ENCODE data around the gene MAPK8IP1.

The MAPK8IP1 gene

DNA sequence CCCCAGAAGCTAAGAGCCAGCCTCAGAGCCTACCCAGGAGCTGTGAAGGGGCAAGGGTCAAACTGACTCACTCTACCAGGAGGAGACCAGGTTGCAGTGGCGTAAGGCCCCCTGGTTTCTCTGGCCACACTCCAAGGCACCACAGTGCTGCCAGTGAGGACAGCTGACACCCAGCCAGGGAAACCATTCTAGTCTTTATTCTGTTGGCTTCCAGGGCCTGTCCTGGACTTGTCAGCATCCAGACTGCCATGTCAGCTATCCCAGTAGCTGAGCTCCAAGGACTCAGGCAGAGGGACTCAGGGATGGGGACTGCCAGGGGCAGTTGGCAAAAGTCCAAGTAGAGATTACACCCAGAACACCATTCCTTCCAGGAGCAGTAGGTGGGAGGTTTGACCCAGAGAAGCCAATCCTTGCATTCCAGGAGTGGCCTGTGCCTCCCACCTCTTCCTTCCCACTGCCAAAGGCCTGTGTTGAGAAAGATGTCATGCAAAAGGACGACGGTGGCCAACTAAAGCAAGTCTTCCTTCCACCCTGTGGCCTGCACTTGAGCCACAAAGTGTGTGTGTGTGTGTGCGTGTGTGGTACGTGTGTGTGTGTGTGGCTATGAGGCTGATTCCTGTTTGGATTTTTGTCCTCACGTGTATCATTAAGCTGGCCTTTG, 3.6 kb upstream of the MAPK8IP1 start:
- TF ChIP-seq, protein P1, sequence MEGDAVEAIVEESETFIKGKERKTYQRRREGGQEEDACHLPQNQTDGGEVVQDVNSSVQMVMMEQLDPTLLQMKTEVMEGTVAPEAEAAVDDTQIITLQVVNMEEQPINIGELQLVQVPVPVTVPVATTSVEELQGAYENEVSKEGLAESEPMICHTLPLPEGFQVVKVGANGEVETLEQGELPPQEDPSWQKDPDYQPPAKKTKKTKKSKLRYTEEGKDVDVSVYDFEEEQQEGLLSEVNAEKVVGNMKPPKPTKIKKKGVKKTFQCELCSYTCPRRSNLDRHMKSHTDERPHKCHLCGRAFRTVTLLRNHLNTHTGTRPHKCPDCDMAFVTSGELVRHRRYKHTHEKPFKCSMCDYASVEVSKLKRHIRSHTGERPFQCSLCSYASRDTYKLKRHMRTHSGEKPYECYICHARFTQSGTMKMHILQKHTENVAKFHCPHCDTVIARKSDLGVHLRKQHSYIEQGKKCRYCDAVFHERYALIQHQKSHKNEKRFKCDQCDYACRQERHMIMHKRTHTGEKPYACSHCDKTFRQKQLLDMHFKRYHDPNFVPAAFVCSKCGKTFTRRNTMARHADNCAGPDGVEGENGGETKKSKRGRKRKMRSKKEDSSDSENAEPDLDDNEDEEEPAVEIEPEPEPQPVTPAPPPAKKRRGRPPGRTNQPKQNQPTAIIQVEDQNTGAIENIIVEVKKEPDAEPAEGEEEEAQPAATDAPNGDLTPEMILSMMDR (conservative IDR thresholded peaks at IDR 0.05; ENCODE audit: low read length), result no peak
- H3K4me3 ChIP-seq (ENCODE audit: low read length), result no peak overlapping the region
- DNase-seq (ENCODE audit: low read depth), result no peak

DNA sequence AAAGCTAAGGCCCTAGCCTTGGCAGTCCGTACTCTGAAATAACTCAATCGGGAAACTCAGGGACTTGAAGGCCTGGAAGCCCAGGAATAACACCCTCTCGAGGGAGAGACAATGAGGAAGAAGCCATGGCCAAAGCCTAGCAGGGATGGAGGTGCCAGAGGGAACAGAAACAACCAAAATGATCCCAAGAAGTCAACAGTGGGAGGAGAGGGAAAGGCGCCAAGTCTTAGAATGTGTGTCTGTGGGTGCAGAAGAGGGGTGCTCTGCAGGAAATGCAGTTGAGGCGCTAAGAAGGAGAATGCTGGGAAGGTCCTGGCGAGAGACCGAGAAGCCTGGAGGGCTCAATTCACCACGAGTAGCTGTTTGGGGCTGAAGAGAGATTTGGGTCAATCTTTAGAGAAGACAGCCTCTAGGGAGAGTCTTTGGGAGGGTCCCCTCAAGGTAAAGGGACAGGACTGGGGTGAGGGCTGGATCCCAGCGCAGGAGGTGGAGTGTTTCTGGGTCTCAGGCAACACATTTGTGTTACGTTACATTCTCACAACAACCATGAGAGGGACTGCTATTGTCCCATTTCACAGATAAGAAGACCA, 760 bp upstream of the MAPK8IP1 start:
- no peak for DNase-seq (ENCODE audit: low read depth)
- TF ChIP-seq, protein P1 (conservative IDR thresholded peaks at IDR 0.05; ENCODE audit: low read length), result no peak
- no peak overlapping the region for H3K4me3 ChIP-seq (ENCODE audit: low read length)

DNA sequence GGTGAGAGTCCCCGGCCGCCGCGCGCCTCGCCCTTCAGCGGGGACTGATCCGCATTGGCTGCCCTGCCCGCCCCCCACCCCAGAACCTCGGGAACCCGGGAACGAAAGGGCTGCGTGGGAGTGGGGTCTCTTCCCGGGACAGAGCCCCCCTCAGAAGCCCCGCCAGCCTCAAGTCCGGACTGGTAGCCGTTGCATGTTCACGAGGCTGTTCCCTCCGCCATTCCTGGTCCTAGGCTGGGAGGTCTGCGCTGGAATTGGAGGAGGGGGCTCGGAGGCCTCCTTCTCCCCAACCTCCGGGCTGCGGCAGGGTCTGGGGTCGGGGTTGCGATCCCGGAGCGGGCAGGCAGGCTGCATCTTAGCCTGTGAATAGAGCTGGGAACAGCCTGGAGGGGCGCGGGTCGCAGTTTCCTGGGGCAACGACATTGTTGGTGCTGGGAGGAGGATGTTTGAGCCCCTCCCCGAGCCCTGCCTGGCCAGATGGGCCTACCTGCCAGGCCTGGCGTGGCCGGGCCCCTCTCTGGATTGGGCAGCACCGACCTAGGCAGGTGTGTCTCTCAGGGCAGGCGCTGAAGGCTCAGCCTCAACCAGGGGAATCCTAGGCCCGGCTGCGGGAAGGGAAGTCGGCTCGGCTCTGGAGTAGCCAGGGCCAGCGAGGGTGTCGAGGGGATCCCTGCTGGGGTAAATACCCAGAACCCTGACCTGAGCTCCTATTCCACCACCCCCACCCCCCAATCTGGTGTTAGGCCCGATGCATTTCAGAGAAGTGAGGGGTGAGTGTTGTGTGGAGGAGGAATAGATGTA, 670 bp downstream of the MAPK8IP1 start:
- DNase-seq (ENCODE audit: low read depth), result no peak
- H3K4me3 ChIP-seq (ENCODE audit: low read length), result peak overlapping the region; percentile 22; the same call in 1 of the 2 replicates
- TF ChIP-seq, protein P1 (conservative IDR thresholded peaks at IDR 0.05; ENCODE audit: low read length), result no peak

DNA sequence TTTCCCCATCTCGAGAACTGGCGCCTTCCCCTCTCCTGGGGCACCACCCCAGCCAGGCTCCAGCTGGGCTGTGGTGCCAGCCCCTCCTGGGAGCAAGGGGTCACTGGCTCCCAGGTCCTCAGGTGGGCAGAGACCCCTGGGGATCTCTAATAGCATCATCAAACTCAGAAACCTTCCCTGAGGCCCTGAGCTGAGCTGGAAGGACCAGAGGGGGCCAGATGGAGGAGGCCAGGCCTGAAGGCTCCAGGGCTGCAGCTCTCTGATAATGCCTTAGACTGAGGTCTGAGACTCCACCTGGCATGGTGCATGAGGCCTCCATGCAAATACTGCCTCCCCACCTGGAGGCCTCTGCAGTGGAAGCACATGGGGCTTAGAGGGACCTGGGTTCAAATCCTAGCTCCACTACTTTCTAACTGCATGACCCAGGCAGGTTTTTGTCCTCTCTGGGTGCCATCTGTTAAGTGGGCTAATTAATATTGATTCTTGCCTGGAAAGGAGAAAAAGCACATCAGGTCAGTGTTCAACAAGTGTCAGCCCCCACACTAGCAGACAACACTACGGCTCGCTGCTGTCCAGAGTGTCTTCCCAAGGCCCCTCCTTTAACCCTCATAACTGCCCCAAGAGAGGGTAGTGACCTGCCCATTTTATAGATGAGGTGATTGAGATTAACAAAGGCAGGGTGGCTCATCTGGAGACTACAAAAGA, 1.5 kb downstream of the MAPK8IP1 start:
- TF ChIP-seq, protein P1 (conservative IDR thresholded peaks at IDR 0.05; ENCODE audit: low read length), result no peak
- no peak overlapping the region for H3K4me3 ChIP-seq (ENCODE audit: low read length)
- DNase-seq (ENCODE audit: low read depth), result no peak

DNA sequence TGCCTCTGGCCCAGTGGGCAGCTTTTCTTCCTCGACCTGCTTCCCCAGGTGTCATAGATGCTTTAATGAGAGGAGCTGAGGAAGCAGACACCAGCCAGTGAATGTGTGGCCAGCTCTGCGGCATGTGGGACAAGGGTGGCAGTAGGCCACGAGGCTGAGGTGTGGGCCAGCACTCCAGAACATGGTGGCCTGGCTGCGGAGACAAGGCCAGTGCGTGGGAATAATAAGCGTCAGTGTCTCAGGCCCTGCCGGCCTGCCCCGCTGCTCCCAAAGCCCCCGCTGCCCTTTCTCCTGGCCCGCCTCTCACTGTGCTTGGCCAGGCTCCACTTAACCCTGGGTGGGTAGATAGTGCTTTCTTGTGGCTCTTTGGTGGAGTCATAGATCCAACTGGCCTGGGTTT, 2.1 kb downstream of the MAPK8IP1 start:
- no peak for DNase-seq (ENCODE audit: low read depth)
- H3K4me3 ChIP-seq (ENCODE audit: low read length), result no peak overlapping the region
- TF ChIP-seq, protein P1 (conservative IDR thresholded peaks at IDR 0.05; ENCODE audit: low read length), result no peak

DNA sequence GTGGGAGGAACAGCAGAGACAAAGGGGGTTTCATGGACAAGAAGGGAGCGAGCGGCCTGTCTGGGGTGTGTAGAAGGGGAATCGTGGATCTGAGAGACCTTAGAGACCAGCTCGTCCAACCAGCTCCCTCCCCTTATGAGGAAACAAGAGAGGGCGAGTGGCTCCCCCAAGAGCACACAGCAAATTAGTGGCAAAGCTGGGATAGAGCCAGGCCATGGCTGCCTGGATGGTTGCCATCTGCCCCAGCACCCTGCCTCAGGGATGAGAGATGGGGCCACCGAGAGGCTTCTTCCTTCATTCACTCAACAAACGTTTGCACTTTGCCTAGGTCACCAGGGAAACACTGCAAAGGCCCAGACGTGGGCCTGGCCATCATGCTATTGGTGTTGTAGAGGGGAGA, 4.1 kb downstream of the MAPK8IP1 start:
- no peak overlapping the region for H3K4me3 ChIP-seq (ENCODE audit: low read length)
- TF ChIP-seq, protein P1 (conservative IDR thresholded peaks at IDR 0.05; ENCODE audit: low read length), result no peak
- DNase-seq (ENCODE audit: low read depth), result no peak

Measured in AG10803 (cell line).